GM20000 (cell line): ENCODE results near the gene VSIG10L.

Source experiments
- DNase-seq: peaks from one replicate; pipeline ENCODE4 v3.0.0; 2012; ENCODE audit warnings: low spot score
- TF ChIP-seq, protein P1 (sequence below): IDR thresholded peaks from 2 replicates; pipeline ENCODE4 v1.5.1; 2012; ENCODE audit warnings: mild to moderate bottlenecking, control low read depth; ENCODE audit errors: extremely low read depth, missing control alignments

VSIG10L gene

GRCh38 chr19:51333836-51334460 is 8.0 kb downstream of the VSIG10L start:
- no peak for DNase-seq

GRCh38 chr19:51331716-51332115 is 10.2 kb downstream of the VSIG10L start:
- TF ChIP-seq, protein P1, sequence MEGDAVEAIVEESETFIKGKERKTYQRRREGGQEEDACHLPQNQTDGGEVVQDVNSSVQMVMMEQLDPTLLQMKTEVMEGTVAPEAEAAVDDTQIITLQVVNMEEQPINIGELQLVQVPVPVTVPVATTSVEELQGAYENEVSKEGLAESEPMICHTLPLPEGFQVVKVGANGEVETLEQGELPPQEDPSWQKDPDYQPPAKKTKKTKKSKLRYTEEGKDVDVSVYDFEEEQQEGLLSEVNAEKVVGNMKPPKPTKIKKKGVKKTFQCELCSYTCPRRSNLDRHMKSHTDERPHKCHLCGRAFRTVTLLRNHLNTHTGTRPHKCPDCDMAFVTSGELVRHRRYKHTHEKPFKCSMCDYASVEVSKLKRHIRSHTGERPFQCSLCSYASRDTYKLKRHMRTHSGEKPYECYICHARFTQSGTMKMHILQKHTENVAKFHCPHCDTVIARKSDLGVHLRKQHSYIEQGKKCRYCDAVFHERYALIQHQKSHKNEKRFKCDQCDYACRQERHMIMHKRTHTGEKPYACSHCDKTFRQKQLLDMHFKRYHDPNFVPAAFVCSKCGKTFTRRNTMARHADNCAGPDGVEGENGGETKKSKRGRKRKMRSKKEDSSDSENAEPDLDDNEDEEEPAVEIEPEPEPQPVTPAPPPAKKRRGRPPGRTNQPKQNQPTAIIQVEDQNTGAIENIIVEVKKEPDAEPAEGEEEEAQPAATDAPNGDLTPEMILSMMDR: no peak
- DNase-seq: no peak

More at GRCh38 chr19:51333836-51334460, 8.0 kb downstream of the VSIG10L start:
- TF ChIP-seq, protein P1: no peak

- DNase-seq: no peak
- TF ChIP-seq, protein P1: no peak
These were observed 10.7 kb downstream of the VSIG10L start for GRCh38 chr19:51331193-51331592.

GRCh38 chr19:51330366-51330765 is 11.6 kb downstream of the VSIG10L start:
- DNase-seq: no peak
- TF ChIP-seq, protein P1: no peak

DNA sequence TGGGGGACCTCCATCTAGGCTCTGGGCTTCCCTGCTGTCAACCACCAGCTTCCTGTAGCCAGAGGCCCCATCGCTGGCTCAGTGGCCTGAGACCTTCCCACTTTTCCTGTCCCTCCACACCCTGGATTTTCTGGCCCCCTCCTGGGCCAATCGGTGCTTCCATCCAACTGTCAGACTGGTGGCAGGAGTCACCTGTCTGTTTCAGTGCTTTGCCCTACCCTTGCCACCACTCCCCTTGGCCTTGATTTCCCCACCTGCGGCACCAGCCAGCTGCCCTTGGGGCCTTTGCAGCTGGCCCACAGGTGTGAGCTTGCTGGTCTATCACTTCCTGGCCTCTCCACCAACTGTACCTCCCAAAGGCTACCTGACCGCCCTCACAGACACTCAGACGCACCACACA is 12.5 kb downstream of the VSIG10L start:
- DNase-seq: no peak
- TF ChIP-seq, protein P1: no peak

DNA sequence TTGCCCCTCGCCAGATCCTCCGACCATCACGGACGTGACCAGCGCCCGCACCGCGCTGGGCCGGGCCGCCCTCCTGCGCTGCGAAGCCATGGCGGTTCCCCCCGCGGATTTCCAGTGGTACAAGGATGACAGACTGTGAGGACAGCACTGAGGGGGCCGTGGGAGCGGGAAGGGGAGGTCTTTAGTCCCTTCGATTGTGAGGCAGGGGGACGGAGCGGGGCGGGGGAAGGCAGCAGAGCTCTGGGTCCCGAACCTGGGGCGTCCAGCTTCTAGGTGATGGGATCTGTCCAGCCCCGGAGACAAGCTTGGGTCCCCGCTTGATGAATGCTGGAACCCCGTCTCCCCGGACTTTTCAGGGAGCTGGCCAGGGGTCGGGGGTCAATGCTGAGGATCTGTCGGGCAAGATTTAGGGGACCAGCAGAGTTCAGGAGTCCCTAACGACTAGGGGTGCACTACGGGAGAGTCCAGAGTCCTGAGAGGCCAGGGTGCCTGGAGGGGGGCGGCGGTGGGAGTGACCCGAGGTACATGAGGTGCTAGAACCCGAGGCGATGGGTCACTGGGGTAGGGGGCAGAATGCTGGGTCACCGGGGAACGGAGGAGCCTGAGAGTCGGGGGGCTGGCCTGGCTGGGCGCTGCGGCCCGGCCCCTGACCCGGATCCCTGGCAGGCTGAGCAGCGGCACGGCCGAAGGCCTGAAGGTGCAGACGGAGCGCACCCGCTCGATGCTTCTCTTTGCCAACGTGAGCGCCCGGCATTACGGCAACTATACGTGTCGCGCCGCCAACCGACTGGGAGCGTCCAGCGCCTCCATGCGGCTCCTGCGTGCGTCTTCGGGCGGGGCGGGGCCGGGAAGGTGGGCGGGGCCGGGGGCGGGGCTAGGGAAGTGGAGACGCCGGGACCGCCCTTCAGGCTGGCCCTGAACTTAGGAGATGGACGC is 14.6 kb downstream of the VSIG10L start:
- TF ChIP-seq, protein P1: peak; percentile 17
- DNase-seq: peak; percentile 91

DNA sequence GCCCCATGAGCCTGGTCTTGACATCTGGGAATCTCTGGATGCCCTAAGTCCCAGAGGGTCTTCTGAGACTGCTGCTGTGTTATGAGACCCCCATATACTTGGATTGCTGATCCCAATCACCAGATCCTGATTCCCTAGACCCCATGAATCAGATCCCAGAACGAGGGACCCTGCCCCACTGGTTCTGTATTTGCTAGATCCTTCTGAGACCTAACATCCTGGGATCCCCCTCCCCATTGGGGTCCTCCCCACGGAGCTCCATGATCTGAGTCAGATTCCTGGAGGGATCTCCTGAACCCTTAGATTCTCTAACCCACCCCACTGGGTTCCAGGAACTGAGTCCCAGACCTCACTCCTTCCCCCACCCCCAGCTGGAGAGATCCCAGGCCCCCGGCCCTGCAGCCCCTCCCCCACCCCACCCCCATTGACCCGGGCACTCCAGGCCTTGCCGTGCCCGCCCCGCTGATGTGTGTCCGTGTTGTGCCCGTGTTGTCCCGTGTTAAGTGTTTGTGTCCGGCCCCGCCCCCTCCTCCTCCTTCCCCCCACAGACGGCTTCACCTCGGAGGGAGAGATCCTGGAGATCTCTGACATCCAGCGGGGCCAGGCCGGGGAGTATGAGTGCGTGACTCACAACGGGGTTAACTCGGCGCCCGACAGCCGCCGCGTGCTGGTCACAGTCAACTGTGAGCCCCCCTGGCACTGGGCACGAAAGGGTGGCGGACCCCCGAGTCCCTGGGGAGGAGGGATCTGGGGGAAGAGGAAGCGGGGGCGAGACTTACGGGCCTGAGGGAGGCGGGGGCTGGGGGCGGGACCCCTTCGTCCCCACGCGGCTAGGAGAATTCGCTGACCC is 15.5 kb downstream of the VSIG10L start:
- TF ChIP-seq, protein P1: no peak
- DNase-seq: no peak
